SK-N-SH (cell line): ENCODE measurements around the gene CPLX3. TPM values are rescaled to one million over a fixed set of nuclear protein-coding genes. Genes with fewer than 3 reads are reported as not detected.

Experiments
- CTCF ChIA-PET: fragments of 300-600, 350-600 bp; formaldehyde crosslinking; extraction: SDS; loops from one replicate; lab custom pipeline; 2021; lab: Yijun Ruan, JAX
- POLR2A ChIA-PET: fragments of 350-600 bp; sonication (Branson Sonifier 250); formaldehyde crosslinking; extraction: SDS; loops from one replicate; lab custom pipeline; 2020; ENCODE audit warnings: antibody characterized with exemption, inconsistent platforms; lab: Yijun Ruan, JAX
- DNase-seq: peaks from one replicate; pipeline ENCODE4 v3.0.0; 2012
- H2AFZ ChIP-seq: fragments of 200-600 bp; sonication (generic); 2 replicates; pipeline ENCODE4 v1.8.1; 2016; ENCODE audit warnings: antibody characterized with exemption, mild to moderate bottlenecking, low read depth
- H3F3A ChIP-seq: fragments of 200-600 bp; sonication (generic); replicated peaks from 2 replicates; pipeline ENCODE3; 2016; ENCODE audit warnings: antibody characterized with exemption, mild to moderate bottlenecking; ENCODE audit not compliant: insufficient read depth
- H3K27ac ChIP-seq, 2 experiments: fragments of 200-500 bp in 1 of 2; fragments of 200-600 bp in 1 of 2; sonication (Bioruptor generic) in 1 of 2; sonication (generic), shearing (Covaris generic) in 1 of 2; 2 replicates each; pipeline versions ENCODE4 v1.5.1 to v1.6.1; 2014 to 2016; ENCODE audit warnings: low read depth in 2 of 2, inconsistent platforms in 1 of 2, low read length in 1 of 2, mild to moderate bottlenecking in 1 of 2, mixed read lengths in 1 of 2
- H3K27me3 ChIP-seq: fragments of 200-600 bp; sonication (generic), shearing (Covaris generic); 2 replicates; pipeline ENCODE4 v1.6.1; 2016; ENCODE audit warnings: mixed run types; ENCODE audit not compliant: insufficient read depth
- H3K36me3 ChIP-seq, 2 experiments: fragments of 200-500 bp in 1 of 2; fragments of 200-600 bp in 1 of 2; sonication (Bioruptor generic) in 1 of 2; sonication (generic) in 1 of 2; replicated peaks in 1 of 2; 2 replicates each; pipeline versions ENCODE3 to v1.5.1; 2014 to 2016; ENCODE audit warnings: low read length in 1 of 2, mild to moderate bottlenecking in 1 of 2; ENCODE audit not compliant: insufficient read depth in 2 of 2, control insufficient read depth in 1 of 2
- H3K4me1 ChIP-seq, 2 experiments: fragments of 200-500 bp in 1 of 2; fragments of 200-600 bp in 1 of 2; sonication (Bioruptor generic) in 1 of 2; sonication (generic), shearing (Covaris generic) in 1 of 2; 2 replicates each; pipeline versions ENCODE4 v1.5.1 to v1.6.1; 2014 to 2016; ENCODE audit warnings: low read depth in 1 of 2, low read length in 1 of 2, mixed run types in 1 of 2; ENCODE audit not compliant: insufficient read depth in 2 of 2, control insufficient read depth in 1 of 2
- H3K4me2 ChIP-seq: fragments of 200-600 bp; sonication (generic), shearing (Covaris generic); 2 replicates; pipeline ENCODE4 v1.6.1; 2017; ENCODE audit warnings: mixed run types
- H3K4me3 ChIP-seq, 2 experiments: fragments of 200-500 bp in 1 of 2; fragments of 200-600 bp in 1 of 2; sonication (Bioruptor generic) in 1 of 2; sonication (generic), shearing (Covaris generic) in 1 of 2; 2 replicates each; pipeline versions ENCODE4 v1.5.1 to v1.8.1; 2014 to 2016; ENCODE audit warnings: low read depth in 2 of 2, inconsistent platforms in 1 of 2, low read length in 1 of 2, mild to moderate bottlenecking in 1 of 2, mixed read lengths in 1 of 2, moderate library complexity in 1 of 2
- H3K79me2 ChIP-seq: fragments of 200-600 bp; sonication (generic); 2 replicates; pipeline ENCODE4 v1.8.1; 2017; ENCODE audit warnings: mild to moderate bottlenecking; ENCODE audit not compliant: insufficient read depth
- H3K9ac ChIP-seq: fragments of 200-600 bp; sonication (generic); 2 replicates; pipeline ENCODE4 v1.6.1; 2017; ENCODE audit warnings: mixed run types
- H3K9me2 ChIP-seq: fragments of 200-600 bp; sonication (generic); 2 replicates; pipeline ENCODE4 v1.6.1; 2017; ENCODE audit warnings: mixed run types
- H3K9me3 ChIP-seq: fragments of 200-600 bp; sonication (generic); 2 replicates; pipeline ENCODE4 v1.6.1; 2017; ENCODE audit warnings: mixed run types, mild to moderate bottlenecking, moderate library complexity
- H4K20me1 ChIP-seq: fragments of 200-600 bp; sonication (generic); 2 replicates; pipeline ENCODE4 v1.6.1; 2017; ENCODE audit warnings: mild to moderate bottlenecking, mixed run types; ENCODE audit not compliant: insufficient read depth
- ELF1 ChIP-seq: IDR thresholded peaks from 2 replicates; pipeline ENCODE4 v1.4.0; 2012
- EP300 ChIP-seq, 2 experiments: IDR thresholded peaks; 2 replicates each; pipeline versions ENCODE4 v1.4.0 to v1.6.1; 2012; ENCODE audit warnings: borderline replicate concordance in 1 of 2, low read depth in 1 of 2, low read length in 1 of 2
- EZH2phosphoT487 ChIP-seq: fragments of 200-600 bp; sonication (generic); IDR thresholded peaks from 2 replicates; pipeline ENCODE4 v1.6.1; 2017; ENCODE audit warnings: low read depth, mixed run types, mild to moderate bottlenecking, antibody characterized with exemption, moderate library complexity, borderline replicate concordance
- FOSL2 ChIP-seq: IDR thresholded peaks from 2 replicates; pipeline ENCODE4 v1.4.0; 2012; ENCODE audit warnings: low read depth, mild to moderate bottlenecking, moderate library complexity, borderline replicate concordance
- FOXM1 ChIP-seq: IDR thresholded peaks from 2 replicates; pipeline ENCODE4 v1.4.0; 2012; ENCODE audit warnings: low read depth, mild to moderate bottlenecking
- JUND ChIP-seq: IDR thresholded peaks from 2 replicates; pipeline ENCODE4 v1.4.0; 2012
- MXI1 ChIP-seq: IDR thresholded peaks from 2 replicates; pipeline ENCODE4 v1.6.1; 2012; ENCODE audit warnings: mild to moderate bottlenecking, low read depth, low read length, improper control_type of control experiment
- NFIC ChIP-seq: IDR thresholded peaks from 2 replicates; pipeline ENCODE4 v1.4.0; 2012; ENCODE audit warnings: borderline replicate concordance
- NRF1 ChIP-seq: IDR thresholded peaks from 2 replicates; pipeline ENCODE4 v1.6.1; 2012; ENCODE audit warnings: low read depth, mild to moderate bottlenecking, low read length
- RAD21 ChIP-seq: IDR thresholded peaks from 2 replicates; pipeline ENCODE4 v1.6.1; 2012; ENCODE audit warnings: mild to moderate bottlenecking, low read length
- RFX5 ChIP-seq: IDR thresholded peaks from 2 replicates; pipeline ENCODE4 v1.6.1; 2012; ENCODE audit warnings: mild to moderate bottlenecking, improper control_type of control experiment, low read length
- RXRA ChIP-seq: IDR thresholded peaks from 2 replicates; pipeline ENCODE4 v1.4.0; 2012; ENCODE audit warnings: low read depth, mild to moderate bottlenecking, borderline replicate concordance
- SIN3A ChIP-seq: IDR thresholded peaks from 2 replicates; pipeline ENCODE4 v1.6.1; 2012; ENCODE audit warnings: low read depth, mild to moderate bottlenecking, low read length, moderate library complexity, borderline replicate concordance
- TAF1 ChIP-seq: IDR thresholded peaks from 2 replicates; pipeline ENCODE4 v1.6.1; 2012; ENCODE audit warnings: low read depth, mild to moderate bottlenecking, low read length, moderate library complexity, borderline replicate concordance
- TEAD4 ChIP-seq: IDR thresholded peaks from 2 replicates; pipeline ENCODE4 v1.4.0; 2012; ENCODE audit warnings: mild to moderate bottlenecking, borderline replicate concordance; ENCODE audit not compliant: insufficient read depth
- WGBS: methylation state at CpG from one replicate; pipeline ENCODE4 v1.1.6; 2017; ENCODE audit warnings: low lambda C conversion rate; 5-methylcytosine and 5-hydroxymethylcytosine counted together
- polyA plus RNA-seq, 3 experiments: library from polyadenylated mRNA; depleted of rRNA; stranded (reverse); fragments of >200 nt; gene quantifications; 2 replicates each; pipeline ENCODE4 v1.2.3, GENCODE V29; 2012
- TF ChIP-seq, protein P1 (sequence below): fragments of 200-600 bp; sonication (generic); IDR thresholded peaks from 2 replicates; pipeline ENCODE4 v1.6.1; 2017; ENCODE audit warnings: antibody characterized with exemption, mild to moderate bottlenecking, moderate library complexity
- TF ChIP-seq, protein P2 (sequence below): fragments of 150-350 bp; IDR thresholded peaks from 2 replicates; pipeline ENCODE4 v1.6.1; 2016; ENCODE audit warnings: mild to moderate bottlenecking, low read depth, low read length
- TF ChIP-seq, protein P3 (sequence below): fragments of 150-350 bp; IDR thresholded peaks from 2 replicates; pipeline ENCODE4 v1.6.1; 2017; ENCODE audit warnings: antibody characterized with exemption, low read length, low read depth, borderline replicate concordance

The CPLX3 gene
- polyA plus RNA-seq, 1 of the 3 experiments (the other 2 are of a cell fraction): not detected

DNA sequence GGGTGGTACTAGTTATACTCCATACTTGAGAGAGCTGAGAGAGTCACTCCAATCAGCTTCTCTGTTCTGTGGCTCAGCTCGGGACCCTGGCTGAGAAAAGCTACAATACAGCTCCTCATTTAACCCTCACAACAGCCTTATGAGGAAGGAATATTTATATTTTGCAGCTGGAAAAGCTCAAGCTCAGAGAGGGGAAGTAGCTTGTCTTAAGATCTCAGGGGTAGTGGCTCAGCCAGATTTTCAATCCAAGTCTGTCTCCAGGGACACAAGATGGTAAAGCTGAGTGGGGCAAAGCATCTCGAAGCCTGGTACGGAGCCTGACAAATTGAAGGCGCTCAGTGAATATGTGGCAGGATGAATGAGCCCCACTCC, 31.9 kb downstream of the CPLX3 start:
- no peak overlapping the region for H2AFZ ChIP-seq
- peaks cover under 1 to 18% of the 10 kb centered on the region in 2 experiments; a peak in 1 of 4 replicates for H3K4me1 ChIP-seq
- no peak overlapping the region for H3K9ac ChIP-seq
- H3K9me3 ChIP-seq: no peaks in the 10 kb centered on the region
- H3K27me3 ChIP-seq: no peaks in the 10 kb centered on the region
- peaks cover 3 to 8% of the 10 kb centered on the region in 2 experiments for H3K36me3 ChIP-seq
- no peak for DNase-seq
- 98% methylated on average over 4 of the region's 4 CpGs for WGBS
- peaks cover 77% of the 10 kb centered on the region for H3K79me2 ChIP-seq
- H4K20me1 ChIP-seq: peaks cover 21% of the 10 kb centered on the region
- ChIA-PET CTCF (interaction anchor here (0.7 to 2.7 kb wide), 4 partner anchors 11 to 90 kb away, joined by 3 to 16 read pairs (median 4); no protein-coding TSS in a partner anchor), POLR2A (interaction anchor here (0.7 to 1.0 kb wide), 2 partner anchors 12 to 14 kb away, joined by 3 read pairs; no protein-coding TSS in a partner anchor)
- no peak overlapping the region for H3K4me2 ChIP-seq
- H3K27ac ChIP-seq: no peak overlapping the region
- H3K4me3 ChIP-seq: no peak overlapping the region
- no peaks in the 10 kb centered on the region for H3K9me2 ChIP-seq
- no peaks in the 10 kb centered on the region for H3F3A ChIP-seq
- TF ChIP-seq FOSL2: no peak
- TF ChIP-seq FOXM1: no peak
- no peak for TF ChIP-seq EP300 (IDR thresholded peaks at IDR 0.05; ENCODE audit: borderline replicate concordance in 1 of 2, low read depth in 1 of 2, low read length in 1 of 2)
- TF ChIP-seq NFIC: no peak
- TF ChIP-seq, protein P1, sequence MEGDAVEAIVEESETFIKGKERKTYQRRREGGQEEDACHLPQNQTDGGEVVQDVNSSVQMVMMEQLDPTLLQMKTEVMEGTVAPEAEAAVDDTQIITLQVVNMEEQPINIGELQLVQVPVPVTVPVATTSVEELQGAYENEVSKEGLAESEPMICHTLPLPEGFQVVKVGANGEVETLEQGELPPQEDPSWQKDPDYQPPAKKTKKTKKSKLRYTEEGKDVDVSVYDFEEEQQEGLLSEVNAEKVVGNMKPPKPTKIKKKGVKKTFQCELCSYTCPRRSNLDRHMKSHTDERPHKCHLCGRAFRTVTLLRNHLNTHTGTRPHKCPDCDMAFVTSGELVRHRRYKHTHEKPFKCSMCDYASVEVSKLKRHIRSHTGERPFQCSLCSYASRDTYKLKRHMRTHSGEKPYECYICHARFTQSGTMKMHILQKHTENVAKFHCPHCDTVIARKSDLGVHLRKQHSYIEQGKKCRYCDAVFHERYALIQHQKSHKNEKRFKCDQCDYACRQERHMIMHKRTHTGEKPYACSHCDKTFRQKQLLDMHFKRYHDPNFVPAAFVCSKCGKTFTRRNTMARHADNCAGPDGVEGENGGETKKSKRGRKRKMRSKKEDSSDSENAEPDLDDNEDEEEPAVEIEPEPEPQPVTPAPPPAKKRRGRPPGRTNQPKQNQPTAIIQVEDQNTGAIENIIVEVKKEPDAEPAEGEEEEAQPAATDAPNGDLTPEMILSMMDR: no peak
- no peak for TF ChIP-seq ELF1
- TF ChIP-seq JUND: no peak
- TF ChIP-seq RFX5: no peak

DNA sequence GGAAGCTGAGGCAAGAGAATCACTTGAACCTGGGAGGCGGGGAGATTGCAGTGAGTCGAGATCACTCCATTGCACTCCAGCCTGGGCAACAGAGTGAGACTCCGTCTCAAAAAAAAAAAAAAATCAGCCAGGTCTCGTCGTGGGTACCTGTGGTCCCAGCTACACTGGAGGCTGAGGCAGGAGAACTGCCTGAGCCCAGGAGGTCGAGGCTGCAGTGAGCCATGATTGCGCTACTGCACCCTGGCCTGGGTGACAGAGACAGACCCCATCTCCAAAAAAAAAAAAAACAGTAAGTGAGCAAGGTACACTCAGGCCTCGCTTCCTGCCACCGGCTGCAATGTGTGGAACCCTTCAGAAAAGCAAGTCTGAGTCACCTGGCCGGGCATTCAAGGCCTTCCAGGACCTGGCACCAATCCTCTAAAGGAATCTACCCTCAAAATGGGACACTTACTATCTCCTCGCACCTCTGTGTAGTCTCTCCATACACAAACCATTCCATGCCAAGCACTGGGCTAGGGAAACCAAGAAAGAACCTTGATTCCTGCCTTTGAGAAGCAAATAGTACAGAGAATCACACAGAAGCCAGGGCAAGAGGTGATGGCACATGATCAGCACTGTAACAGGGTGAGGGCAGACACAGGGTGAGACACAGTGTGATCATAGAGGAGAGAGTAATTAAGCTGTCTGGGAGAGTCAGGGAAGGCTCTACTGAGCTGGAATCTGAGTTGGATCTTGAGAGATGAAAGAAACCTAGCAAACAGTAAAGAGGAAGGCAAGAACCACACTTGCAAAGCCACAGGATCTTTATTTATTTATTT, 37.0 kb downstream of the CPLX3 start:
- Histone ChIP-seq H3K27me3 (no peaks in the 10 kb centered on the region), H4K20me1 (peaks cover 35% of the 10 kb centered on the region), H3K9ac (no peak overlapping the region), H3K4me3 (no peak overlapping the region), H3K9me3 (no peaks in the 10 kb centered on the region), H3K36me3 (peaks cover 5 to 8% of the 10 kb centered on the region in 2 experiments), H3K9me2 (no peaks in the 10 kb centered on the region), H3K4me2 (peak overlapping the region; percentile 33; the same call in 1 of the 2 replicates), H3K4me1 (peaks cover 0 to 11% of the 10 kb centered on the region in 2 experiments; a peak in 3 of 4 replicates), H2AFZ (no peak overlapping the region), H3K27ac (peak overlapping the region in 1 of 2 experiments; percentile 40; a peak in 1 of 4 replicates), H3F3A (peaks cover 9% of the 10 kb centered on the region), H3K79me2 (peaks cover 93% of the 10 kb centered on the region)
- ChIA-PET POLR2A (no interaction called here), CTCF (interaction anchor here (1.4 kb wide), 1 partner anchor 87 kb away, joined by 4 read pairs; no protein-coding TSS in a partner anchor)
- TF ChIP-seq, protein P2, sequence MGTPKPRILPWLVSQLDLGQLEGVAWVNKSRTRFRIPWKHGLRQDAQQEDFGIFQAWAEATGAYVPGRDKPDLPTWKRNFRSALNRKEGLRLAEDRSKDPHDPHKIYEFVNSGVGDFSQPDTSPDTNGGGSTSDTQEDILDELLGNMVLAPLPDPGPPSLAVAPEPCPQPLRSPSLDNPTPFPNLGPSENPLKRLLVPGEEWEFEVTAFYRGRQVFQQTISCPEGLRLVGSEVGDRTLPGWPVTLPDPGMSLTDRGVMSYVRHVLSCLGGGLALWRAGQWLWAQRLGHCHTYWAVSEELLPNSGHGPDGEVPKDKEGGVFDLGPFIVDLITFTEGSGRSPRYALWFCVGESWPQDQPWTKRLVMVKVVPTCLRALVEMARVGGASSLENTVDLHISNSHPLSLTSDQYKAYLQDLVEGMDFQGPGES: no peak
- TF ChIP-seq, protein P1: no peak
- TF ChIP-seq, protein P3, sequence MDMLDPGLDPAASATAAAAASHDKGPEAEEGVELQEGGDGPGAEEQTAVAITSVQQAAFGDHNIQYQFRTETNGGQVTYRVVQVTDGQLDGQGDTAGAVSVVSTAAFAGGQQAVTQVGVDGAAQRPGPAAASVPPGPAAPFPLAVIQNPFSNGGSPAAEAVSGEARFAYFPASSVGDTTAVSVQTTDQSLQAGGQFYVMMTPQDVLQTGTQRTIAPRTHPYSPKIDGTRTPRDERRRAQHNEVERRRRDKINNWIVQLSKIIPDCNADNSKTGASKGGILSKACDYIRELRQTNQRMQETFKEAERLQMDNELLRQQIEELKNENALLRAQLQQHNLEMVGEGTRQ: no peak
- TF ChIP-seq TEAD4: no peak
- no peak for TF ChIP-seq EZH2phosphoT487
- no peak for TF ChIP-seq JUND
- TF ChIP-seq NRF1: no peak
- TF ChIP-seq TAF1: no peak
- TF ChIP-seq SIN3A: no peak
- no peak for TF ChIP-seq RAD21
- TF ChIP-seq NFIC: no peak
- no peak for TF ChIP-seq RXRA
- no peak for TF ChIP-seq MXI1
- no peak for DNase-seq
- WGBS: 78% methylated on average over 10 of the region's 11 CpGs
